Activated CD8-positive, alpha-beta memory T cell treated with anti-CD3 and anti-CD28 coated beads for 1 hour (primary cell): ENCODE data around the gene MYH7.

Experiments
- DNase-seq, 2 donors: peaks; one replicate each; pipeline ENCODE4 v3.0.0-alpha.2; 2020; ENCODE audit warnings: low read depth in 1 of 2; ENCODE audit errors: extremely low read depth in 1 of 2

Gene MYH7

DNA sequence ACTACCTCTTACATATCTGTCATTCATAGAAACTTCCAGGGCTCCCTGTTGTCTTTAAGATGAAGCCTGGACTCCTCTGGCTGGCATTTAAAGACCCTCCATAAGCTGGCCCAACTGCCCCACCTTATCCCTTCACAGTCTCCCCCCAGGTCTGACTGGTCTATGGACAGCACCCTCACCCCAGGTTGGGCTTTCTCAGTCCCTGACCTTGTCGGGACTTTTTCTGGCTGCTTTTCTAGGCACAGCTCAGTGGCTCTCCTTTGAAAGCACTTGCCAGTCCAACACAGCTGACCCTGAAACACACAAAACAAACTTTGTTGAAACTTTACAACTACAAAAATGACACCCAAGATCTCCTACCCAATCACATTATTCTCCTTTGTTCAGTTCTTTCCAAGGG, 13.9 kb upstream of the MYH7 start:
- DNase-seq, result no peak

DNA sequence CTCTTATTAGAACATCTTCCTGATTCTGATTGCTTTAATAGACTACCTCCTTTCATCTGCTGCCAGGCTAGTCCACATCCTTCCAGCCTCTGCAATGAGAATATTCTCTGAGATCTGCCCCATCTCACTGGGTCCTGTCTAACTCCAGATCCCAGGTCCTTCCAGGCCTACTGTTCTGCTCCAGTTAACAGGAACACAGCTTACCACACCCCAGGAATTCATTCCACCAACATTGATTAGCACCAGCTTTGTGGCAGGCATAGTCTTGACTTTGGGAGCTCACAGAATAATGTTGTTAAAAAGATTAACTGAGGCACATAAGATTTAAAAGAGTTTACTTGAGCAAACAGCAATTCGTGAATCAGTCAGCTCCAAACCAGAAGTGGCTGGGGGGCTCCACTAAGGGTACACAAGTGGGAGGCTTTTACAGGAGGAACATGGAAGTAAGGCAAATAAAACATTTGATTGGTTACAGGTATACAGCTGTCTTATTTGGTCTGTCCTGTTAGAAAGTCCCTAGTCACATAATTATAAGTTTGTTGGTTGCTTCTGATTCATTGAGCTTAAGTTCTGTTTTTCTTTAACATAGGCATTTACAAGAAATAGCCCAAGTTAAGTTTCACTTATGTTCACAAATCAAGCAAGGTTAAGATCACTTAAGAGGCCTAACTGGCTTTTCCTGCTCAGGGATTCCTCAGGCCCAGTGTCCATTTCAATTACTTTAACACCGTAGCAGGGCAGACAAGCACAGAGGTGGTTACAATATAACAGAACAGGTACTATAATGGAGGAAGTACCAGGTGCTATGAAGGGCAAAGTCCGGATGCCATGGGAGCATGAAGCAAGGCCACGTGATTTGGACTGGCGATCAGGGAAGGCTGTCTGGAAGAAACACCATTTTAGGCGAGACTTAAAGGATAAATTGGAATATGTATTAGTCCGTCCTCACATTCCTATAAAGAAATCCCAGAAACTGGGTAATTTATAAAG, 12.2 kb upstream of the MYH7 start:
- no peak for DNase-seq

DNA sequence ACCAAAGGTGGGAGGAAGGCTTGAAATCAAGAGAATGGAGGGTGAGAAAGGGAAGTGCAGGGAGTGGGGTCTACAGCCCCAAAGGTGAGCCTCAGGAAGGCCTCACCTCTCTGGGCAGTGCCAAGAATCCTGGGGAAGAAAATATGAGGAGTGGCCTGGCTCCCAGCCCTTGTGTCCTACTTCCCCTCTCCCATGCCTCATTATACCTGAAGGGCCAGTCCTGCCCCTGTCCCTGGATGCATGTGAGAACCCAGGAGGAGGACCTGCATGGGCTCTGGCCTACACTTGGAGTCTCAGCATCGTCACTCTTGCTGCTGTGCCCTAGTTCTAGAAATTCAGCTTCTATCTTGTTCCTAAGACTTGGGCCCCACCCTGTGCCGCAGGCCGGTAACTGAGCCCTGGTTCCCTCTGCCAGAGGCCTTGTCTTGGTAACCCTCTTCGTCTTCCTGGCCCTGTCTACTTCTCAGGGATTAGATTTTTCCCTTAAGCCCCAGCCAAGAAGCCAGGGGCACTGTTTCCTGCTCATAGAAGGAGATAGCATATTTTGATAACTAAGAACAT, 10.9 kb upstream of the MYH7 start:
- no peak for DNase-seq

DNA sequence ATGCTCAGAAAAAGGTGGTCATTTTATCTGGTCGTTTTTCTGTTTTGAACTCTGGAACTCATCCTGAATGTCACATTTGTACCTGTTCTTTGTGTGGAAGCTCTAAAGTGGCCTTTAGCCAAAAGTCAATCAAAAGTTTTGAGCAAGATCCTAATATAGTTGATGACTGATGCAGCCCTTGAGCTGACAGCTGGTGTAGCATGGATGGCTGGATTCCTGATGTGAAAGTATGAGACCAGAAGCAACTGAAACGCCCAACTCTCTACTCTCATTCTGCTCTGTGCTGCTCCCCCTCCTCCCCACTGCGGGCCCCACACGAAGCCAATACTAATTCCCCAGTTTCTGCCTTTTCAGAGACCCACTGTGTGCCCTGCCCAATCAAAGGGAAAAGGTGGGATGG, 10.3 kb upstream of the MYH7 start:
- no peak for DNase-seq

DNA sequence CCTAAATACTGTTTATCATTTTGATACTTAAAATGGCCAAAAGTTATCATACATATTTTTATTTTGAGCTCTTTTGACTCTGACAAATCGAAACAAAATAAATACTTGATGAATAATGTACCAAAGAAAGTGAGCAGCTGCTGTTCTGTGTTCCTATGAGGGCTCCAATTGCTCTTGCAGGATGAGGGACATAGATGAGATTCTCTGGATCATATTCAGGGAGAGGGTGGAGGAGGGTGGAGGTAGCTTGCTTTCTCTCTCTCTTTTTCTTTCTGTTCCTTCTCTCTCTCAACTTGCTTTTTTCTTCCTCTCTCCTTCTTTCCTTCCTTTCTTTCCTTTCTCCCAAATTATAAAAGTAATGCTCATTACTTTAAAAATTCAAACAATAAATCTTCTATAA, 8.9 kb upstream of the MYH7 start:
- no peak for DNase-seq

DNA sequence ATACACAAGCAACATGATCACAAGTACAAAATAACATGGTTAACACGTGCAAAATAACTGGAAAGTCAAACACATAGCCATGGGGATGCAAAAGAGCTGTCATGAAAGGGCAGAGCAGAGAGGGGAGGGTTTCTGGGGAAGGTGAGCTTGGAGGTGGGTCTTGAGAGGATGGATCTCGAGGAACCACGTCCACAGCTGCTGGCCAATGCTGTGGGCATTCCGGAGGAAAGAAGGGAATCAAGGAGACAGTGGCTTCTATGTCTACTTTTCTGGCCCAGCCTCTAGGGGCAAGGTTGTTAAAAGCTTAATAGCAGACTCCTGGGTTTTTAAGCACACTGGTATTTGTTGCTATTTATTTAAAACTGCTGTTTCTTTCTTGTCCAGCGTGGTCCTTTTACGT, 8.4 kb upstream of the MYH7 start:
- DNase-seq, result no peak

DNA sequence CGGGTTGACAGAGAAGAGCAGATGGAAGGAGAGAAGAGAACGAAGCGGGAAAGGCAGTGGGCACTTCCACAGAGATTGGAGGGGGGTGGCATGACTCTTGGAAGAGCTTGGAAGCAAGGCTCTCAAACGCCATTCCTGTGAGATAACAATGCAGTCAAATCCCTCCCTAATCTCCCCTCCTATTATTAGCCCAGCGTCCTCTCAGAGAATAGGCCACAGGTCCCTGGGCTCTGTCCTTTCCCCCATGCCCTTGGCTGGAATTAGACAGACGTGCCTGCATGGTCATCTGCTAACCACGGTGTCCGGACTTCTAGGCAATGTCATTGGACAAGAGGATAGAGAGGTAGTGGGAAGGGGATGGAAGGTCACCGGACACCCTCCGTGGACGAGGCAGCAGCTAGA, 8.0 kb upstream of the MYH7 start:
- DNase-seq, result no peak

DNA sequence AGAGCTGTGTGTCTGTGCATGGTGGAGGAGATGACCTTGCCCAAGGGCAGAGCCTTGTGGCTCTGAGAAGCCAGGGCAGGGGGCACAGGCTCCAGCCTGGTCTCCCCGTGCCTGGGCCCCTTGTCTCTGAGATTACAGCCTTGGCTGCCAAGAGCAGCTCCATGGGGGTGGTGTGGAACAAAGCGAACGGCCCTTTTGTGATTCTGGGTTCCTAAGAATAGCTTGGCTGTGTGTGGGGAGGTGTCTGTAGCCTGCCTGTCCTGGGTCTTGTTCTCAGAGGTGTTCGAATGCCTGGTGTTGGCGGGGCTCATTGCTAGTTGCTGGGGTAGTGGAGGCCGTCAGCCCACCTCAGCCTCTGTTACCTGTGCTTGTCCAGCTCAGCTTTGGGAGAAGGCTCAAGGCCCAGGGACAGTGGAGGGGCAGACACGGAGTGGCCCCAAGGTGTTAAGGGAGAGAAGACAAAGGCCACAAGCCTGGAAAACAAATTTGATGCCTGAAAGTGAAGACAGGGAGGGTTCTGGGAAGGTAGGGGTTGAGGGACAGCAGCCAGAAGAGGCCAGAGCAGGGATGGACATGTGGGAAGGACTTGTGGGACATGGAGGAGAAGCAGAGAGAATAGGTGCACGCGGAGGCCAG, 7.4 kb upstream of the MYH7 start:
- DNase-seq, result no peak

DNA sequence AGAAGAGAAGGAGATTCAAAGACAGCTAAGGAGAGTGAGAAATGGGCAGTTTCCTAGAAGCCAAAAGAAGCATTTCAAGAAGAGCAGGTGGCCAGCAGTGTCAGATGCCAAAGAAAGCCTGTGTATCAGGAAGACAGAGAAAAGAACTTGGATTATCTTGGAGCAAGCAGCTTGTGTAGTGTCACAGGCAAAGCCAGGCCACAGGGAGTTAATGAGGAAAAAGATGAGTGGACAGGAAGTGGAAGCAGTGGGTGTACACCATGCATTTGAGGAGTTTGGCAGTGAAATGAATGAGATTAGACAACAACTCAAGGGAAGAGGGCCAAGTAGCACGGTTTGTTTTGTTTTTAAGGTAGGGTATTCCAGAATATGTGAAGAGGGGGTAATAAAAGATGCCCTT, 5.6 kb upstream of the MYH7 start:
- DNase-seq, result no peak

DNA sequence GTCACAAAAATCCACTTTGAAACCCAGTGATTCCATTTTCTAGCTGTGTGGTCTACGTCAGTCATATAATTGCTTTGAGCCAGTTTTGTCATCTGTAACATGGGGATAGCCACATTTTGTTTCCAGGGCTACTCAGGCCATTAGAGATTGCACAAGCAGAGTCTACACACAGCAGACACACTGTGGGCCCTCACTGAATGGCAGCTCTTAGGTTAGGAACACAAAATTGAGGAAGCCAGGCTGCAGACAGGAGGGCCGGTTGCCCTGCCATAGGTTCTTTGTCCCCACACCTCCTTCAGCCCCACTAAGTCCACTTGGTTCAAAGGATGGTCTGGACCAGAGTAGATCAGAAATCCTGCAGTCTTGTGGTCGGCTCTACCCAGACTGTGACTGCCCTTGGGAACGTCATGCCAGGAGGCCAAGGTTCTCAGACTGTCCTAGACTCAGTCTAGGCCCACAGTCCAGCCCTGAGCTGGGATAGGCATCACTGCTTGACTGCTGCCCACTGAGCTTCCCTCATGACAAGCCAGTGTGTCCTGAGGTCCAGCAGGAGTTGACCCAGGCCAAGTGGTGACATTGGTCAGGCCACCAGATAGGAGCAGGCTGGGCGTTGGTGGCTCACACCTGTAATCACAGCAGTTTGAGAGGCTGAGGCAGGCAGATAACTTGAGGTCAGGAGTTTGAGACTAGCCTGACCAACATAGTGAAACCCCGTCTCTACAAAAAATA, 3.8 kb upstream of the MYH7 start:
- DNase-seq, result no peak

DNA sequence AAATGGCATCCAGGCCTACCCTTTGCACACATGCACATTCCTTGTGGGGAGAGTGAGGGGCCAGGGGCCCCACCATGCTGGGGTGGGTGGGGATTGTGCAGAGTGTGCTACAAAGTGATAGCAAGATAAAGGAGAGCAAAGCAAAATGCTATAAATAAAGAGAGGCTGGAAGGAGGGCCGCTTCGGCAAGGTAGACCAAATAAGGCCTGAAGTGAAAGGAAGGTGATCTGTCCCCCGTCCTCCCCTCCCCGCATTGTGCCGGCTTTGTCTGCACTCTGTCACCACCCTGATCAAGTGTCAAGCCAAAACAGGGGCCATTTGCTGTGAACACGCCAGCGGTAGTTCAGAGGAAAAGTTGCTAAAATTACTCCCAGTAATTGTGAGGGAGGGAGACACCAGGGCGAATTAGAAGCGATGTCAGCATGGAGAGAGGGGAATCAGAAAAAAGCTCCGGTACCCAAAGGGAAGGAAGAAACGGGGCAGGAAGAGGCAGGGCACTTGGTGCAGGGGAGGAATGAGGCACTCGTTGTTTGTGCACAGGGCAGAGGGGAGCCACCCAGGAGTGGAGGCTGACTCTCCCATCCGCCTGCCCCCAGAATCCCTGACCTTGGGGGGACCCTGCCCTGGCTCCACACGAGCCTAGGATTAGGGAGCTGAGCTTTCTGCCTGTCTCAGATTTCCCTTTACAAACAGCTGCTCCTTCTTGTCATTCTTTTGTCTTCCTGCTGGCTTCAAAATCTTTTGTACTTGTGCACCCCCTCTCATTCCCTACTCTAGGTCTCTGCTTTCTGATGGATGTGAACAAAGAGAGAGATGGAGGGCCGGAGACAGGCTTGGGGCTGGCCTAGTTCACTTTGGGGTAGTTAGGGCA, 2.9 kb upstream of the MYH7 start:
- DNase-seq, result no peak

DNA sequence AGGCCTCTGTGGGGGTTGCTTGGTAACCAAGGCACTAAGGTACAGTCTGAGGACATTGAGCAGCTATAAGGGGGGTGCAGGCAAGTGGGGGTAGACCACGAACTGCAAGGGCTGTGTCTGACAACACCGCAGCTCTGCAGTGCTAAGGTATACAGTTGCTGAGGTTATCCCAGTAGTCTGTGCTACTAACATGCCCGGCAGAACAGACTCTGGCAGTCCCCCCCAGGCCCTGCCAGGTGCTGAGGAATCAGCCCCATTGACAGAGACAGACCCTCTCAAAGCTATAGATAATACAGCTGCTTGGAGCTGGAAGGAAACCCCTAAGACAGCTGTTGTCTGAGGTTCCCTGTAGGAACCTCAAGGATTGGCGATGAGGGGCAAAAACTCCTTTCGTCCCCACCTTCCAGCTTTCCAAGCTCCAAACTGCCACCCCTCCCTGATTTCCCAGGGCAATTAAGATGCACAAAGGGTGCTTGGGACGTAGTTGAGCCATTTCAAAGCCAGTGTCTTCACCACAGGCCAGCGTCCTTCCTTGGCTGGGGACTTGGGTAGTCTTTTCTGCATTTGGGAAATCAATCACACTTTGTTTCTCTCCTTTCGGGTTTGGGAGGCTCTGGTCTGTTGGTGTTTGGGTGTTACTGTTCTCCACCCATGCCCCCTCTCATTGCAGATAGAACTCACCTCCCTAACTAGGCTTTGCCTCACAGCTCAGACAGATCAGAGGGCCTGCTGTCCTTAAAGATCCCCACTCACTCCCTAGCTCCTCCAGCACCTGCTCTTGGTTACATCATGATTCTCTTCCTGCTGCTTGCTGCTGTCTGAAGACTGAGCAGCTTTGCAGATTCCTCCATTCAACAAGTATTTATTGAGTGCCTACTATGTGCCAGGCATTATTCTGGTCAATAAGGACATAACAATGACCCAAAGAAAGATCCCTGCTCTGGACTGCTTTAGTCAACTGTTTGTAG, 2.0 kb upstream of the MYH7 start:
- DNase-seq, result no peak

DNA sequence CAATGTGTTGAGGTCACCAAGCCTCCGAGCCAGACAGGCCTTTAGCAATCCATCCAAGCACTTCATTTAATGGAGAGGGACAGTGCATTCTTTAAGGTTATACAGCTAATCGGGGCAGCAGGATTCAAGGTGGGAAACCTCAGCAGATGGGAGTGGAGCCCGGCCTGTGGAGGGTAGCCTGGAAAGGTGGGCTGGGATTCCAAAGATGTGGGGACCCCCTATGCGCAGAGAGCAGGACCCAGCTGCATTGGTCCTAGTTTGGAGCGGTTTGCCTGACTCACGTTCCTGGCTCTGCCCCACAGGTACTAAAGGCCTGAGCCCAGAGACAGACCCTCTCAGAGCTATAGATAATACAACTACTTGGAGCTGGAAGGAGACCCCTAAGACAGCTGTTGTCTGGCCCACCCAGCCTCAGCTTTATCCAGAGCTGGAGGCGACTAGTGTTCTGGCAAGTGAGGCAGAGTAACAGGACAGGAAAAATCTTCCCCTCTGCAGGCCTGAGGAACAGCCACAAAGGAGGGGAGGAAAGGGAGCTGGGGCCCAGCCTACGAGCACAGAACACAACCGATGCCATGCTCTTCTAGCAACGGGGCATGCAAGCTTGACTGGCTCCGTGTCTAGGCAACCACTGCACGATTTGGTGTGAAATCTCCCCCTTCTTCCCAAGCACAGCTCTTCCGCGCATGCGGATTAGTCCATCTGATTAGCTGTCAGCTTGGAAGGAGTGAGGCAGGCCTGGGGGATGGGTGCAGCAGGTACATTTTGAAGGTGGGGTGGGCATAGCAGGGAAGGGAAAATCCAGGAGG, 1.1 kb upstream of the MYH7 start:
- DNase-seq, result no peak

DNA sequence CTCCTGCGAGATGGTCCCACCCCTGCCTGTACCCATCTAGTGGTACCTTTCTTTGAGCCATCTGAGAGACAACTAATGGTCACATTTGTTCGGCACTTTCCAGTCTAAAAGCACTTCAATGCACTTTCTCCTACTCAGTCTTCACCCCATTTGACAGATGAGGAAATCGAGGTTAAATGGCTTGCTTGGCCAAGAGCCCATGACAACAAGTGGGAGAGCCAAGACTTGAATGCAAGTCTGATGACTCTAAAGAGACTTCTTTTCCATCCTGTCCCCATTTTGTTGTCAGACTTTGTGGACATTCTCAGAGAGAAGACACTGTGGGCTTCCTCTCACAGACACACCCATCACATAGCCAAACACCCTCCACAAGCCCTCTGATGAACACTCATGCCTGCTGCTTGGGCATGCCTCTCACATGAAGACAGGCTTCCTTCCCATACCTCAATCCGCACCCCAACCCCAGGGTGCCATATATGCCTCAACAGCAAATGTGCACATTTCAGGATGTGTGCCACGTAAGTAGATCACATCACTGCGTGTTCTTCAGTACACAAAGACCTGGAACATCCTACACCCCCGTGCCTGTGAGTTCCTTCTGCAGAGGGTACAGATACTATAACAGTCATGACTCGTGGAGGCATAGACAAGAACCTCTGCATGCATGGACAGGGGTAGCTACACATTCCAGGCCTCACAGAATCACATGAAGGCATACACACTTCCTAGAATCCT, 805 bp downstream of the MYH7 start:
- DNase-seq, result no peak

DNA sequence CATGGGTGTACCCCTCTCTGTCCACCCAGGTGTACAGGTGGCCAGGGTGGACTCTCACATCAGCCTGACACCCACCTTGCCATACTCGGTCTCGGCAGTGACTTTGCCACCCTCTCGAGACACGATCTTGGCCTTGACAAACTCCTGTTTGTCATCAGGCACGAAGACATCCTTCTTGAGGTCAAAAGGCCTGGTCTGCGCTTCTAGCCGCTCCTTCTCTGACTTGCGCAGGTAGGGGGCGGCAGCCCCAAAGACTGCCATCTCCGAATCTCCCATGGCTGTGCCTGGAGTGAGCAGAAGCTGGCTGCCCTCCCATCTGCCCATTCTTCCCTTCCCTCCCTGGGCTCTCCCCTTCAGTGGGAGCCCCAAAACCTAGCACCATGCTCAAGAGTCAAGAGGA, 2.0 kb downstream of the MYH7 start:
- DNase-seq, result no peak

DNA sequence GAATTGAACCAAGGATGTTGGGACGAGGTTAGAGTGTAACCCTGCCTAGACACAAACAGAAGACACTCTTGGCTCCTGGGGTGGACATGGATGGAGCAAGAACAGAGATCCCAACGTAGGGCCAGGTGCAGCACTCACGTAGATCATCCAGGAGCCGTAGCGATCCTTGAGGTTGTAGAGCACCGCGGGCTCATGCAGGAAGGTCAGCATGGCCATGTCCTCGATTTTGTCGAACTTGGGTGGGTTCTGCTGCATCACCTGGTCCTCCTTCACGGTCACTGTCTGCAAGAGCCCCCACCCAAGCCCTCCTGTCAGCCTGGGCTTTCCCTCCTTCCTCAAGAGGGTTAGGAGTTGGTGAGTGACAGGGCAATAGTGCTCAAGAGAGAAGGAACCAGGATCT, 2.5 kb downstream of the MYH7 start:
- DNase-seq, result no peak

DNA sequence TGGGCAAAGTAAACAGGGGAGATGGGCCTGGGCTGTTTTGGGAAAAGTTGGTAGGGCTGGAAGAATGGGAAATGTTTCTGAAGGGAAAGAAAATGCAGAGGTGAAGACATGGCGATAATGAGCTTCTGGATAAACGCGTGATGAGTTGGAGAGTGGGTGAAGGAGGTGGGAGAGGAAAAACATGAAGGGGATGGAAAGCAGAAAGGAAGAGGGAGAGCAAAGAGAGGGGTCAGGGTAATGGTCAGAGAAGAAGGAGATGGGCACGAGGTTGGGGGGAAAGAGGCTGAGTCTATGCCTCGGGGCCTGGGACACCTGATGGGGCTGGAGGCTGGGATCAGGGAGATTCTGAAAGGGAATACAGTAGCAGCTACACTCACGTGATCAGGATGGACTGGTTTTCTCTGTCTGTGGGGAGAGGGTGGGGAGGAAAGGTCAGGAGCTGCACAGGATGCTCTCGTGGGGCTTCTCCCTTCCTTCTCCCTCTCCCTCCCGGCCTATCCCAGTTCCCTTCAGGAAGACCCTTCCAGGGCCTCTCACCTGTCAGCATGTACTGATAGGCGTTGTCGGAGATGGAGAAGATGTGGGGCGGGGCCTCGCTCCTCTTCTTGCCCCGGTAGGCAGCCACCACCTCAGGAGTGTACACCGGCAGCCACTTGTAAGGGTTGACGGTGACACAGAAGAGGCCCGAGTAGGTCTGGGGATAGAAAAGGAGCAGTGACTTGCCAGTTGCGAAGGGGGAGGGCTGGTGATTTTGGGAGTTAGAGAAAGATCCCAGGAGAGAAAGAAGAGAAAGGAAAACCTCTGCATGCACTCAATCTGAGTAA, 3.1 kb downstream of the MYH7 start:
- no peak for DNase-seq
